DND-41 (cell line): ENCODE measurements around the gene RPL11.

Experiments
- ATAC-seq: fragments of 200-7000 bp; cut with Tn5 transposase; 3 replicates; pipeline ENCODE4 v1.9.1; 2021; ENCODE audit warnings: low read depth; ENCODE audit not compliant: insufficient read depth
- DNase-seq: peaks from one replicate; pipeline ENCODE4 v3.0.0-alpha.2; 2020
- H2AFZ ChIP-seq: 2 replicates; pipeline ENCODE4 v1.6.0; 2012; ENCODE audit warnings: low read depth, low read length
- H3K27ac ChIP-seq: 2 replicates; pipeline ENCODE4 v1.5.1; 2012; ENCODE audit warnings: low read length, inconsistent platforms
- H3K27me3 ChIP-seq: fragments of 200-600 bp; sonication (generic); 2 replicates; pipeline ENCODE4 v1.6.0; 2012; ENCODE audit warnings: low read length, mild to moderate bottlenecking, inconsistent platforms; ENCODE audit not compliant: insufficient read depth, poor library complexity
- H3K36me3 ChIP-seq: 2 replicates; pipeline ENCODE4 v1.5.1; 2012; ENCODE audit warnings: low read length, inconsistent platforms; ENCODE audit not compliant: insufficient read depth
- H3K4me1 ChIP-seq: 2 replicates; pipeline ENCODE4 v1.5.1; 2012; ENCODE audit warnings: mild to moderate bottlenecking, low read length; ENCODE audit not compliant: insufficient read depth
- H3K4me2 ChIP-seq: 2 replicates; pipeline ENCODE4 v1.6.0; 2012; ENCODE audit warnings: mild to moderate bottlenecking, moderate library complexity, low read length, inconsistent platforms; ENCODE audit not compliant: insufficient read depth
- H3K4me3 ChIP-seq, 2 experiments: fragments of 200-600 bp in 1 of 2; shearing (Covaris generic) in 1 of 2; 2 replicates each; pipeline ENCODE4 v1.5.1; 2012 to 2016; ENCODE audit warnings: inconsistent platforms in 2 of 2, low read length in 2 of 2, mild to moderate bottlenecking in 2 of 2, low read depth in 1 of 2, moderate library complexity in 1 of 2
- H3K79me2 ChIP-seq: 2 replicates; pipeline ENCODE4 v1.6.0; 2012; ENCODE audit warnings: low read length, inconsistent platforms; ENCODE audit not compliant: insufficient read depth
- H3K9ac ChIP-seq: 2 replicates; pipeline ENCODE4 v1.6.0; 2012; ENCODE audit warnings: low read depth, mild to moderate bottlenecking, inconsistent platforms, low read length, moderate library complexity
- H3K9me3 ChIP-seq: 2 replicates; pipeline ENCODE4 v1.5.1; 2012; ENCODE audit warnings: low read length, moderate library complexity, mild to moderate bottlenecking, inconsistent platforms; ENCODE audit not compliant: insufficient read depth, severe bottlenecking
- H4K20me1 ChIP-seq: 2 replicates; pipeline ENCODE4 v1.6.0; 2012; ENCODE audit warnings: low read length; ENCODE audit not compliant: insufficient read depth
- EZH2 ChIP-seq: IDR thresholded peaks from 3 replicates; pipeline ENCODE4 v1.6.1; 2012; ENCODE audit warnings: borderline replicate concordance, low read depth, mild to moderate bottlenecking, moderate library complexity, low read length, inconsistent platforms; ENCODE audit not compliant: severe bottlenecking
- TF ChIP-seq, protein P1 (sequence below): IDR thresholded peaks from 2 replicates; pipeline ENCODE4 v1.5.1; 2012; ENCODE audit warnings: borderline replicate concordance, low read length, moderate library complexity, mild to moderate bottlenecking; ENCODE audit not compliant: poor library complexity, severe bottlenecking; ENCODE audit errors: extremely low read depth

Gene RPL11

DNA sequence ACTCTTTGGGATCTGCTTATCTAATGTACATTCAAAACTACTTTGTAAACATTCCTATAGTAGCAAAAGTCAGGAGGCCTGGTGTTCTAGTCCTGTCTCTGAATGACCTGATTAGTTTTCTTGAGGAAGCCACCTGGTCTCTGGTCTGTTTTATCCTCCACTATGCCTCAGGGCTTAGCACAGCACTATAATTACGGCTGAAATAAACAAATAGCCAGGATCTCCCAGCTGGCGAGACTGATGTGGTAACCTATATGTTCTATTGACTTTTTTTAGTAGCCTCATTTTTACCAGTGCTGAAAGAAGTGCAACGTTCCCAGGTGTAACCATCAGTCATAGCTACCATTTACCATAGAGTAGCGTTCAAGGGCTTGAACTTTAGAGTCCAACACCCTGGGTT, 24.2 kb upstream of the RPL11 start:
- Histone ChIP-seq H3K79me2 (no peaks in the 10 kb centered on the region), H4K20me1 (no peaks in the 10 kb centered on the region), H3K4me3 (no peak overlapping the region), H3K27ac (no peak overlapping the region), H3K9me3 (no peaks in the 10 kb centered on the region), H2AFZ (no peak overlapping the region), H3K4me2 (no peak overlapping the region), H3K4me1 (no peaks in the 10 kb centered on the region), H3K27me3 (no peaks in the 10 kb centered on the region), H3K9ac (no peak overlapping the region), H3K36me3 (no peaks in the 10 kb centered on the region)
- TF ChIP-seq, protein P1, sequence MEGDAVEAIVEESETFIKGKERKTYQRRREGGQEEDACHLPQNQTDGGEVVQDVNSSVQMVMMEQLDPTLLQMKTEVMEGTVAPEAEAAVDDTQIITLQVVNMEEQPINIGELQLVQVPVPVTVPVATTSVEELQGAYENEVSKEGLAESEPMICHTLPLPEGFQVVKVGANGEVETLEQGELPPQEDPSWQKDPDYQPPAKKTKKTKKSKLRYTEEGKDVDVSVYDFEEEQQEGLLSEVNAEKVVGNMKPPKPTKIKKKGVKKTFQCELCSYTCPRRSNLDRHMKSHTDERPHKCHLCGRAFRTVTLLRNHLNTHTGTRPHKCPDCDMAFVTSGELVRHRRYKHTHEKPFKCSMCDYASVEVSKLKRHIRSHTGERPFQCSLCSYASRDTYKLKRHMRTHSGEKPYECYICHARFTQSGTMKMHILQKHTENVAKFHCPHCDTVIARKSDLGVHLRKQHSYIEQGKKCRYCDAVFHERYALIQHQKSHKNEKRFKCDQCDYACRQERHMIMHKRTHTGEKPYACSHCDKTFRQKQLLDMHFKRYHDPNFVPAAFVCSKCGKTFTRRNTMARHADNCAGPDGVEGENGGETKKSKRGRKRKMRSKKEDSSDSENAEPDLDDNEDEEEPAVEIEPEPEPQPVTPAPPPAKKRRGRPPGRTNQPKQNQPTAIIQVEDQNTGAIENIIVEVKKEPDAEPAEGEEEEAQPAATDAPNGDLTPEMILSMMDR, result no peak
- no peak for TF ChIP-seq EZH2
- ATAC-seq, result no peak
- DNase-seq, result no peak

DNA sequence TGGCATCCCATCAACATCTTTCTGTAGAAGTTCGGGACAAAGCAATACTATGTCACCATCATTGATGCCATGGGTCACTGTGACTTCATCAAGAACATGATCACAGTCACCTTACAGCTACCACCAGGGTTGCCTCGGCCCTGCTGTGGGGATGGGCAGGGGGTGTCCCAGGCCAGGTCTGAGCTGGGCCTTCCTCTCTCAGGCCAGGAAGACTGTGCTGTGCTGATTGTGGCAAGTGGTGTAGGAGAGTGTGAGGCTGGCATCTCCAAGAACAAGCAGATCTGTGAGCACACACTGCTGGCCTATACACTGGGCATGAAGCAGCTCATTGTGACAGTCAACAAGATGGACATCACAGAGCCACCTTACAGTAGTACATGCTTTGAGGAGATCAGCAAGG, 20.9 kb upstream of the RPL11 start:
- TF ChIP-seq, protein P1, result no peak
- TF ChIP-seq EZH2, result no peak
- Histone ChIP-seq H3K4me2 (no peak overlapping the region), H3K4me3 (no peak overlapping the region), H3K27me3 (no peaks in the 10 kb centered on the region), H3K4me1 (no peaks in the 10 kb centered on the region), H3K36me3 (no peaks in the 10 kb centered on the region), H3K27ac (no peak overlapping the region), H4K20me1 (no peaks in the 10 kb centered on the region), H2AFZ (no peak overlapping the region), H3K79me2 (no peaks in the 10 kb centered on the region), H3K9ac (no peak overlapping the region), H3K9me3 (no peaks in the 10 kb centered on the region)
- ATAC-seq (no peak), DNase-seq (no peak)

DNA sequence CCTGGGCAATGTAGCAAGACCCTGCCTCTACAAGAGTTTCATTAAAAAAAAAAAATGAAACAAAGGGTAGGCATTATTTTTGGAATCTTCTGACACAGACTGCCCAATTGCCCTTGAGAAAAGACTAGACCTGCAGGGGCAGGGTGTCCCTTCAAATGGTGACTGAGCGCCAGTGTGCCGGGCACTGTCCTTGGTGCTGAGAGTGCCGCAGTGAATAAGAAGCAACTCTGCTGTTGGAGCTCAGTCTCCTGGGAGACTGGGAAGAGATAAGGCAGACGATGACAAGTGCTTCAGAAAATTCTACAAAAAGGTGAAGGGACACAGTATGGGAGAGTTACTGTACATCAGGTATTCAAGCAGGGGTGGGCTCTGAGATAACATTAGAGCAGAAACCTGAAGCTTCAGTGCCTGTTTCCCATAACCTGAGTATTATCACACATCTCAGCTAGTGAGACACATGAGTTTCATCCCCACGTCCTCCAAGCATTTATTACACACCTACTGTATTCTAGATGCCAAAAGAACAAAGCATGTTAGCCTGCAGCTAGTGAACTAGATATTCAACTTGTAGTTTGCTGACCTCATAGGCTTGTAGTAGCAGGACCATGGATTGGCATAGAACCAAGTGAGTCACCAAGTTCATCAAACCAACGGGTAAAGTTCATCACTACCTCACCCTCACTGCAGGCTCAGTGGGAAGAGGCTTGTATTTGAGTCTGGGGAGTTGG, 18.4 kb upstream of the RPL11 start:
- Histone ChIP-seq H2AFZ (no peak overlapping the region), H3K4me1 (no peaks in the 10 kb centered on the region), H3K79me2 (no peaks in the 10 kb centered on the region), H4K20me1 (no peaks in the 10 kb centered on the region), H3K27me3 (no peaks in the 10 kb centered on the region), H3K36me3 (no peaks in the 10 kb centered on the region), H3K4me2 (no peak overlapping the region), H3K9ac (no peak overlapping the region), H3K4me3 (no peak overlapping the region), H3K9me3 (no peaks in the 10 kb centered on the region), H3K27ac (no peak overlapping the region)
- ATAC-seq, result peak; percentile 66; the same call in 2 of the 3 replicates
- DNase-seq, result peak; percentile 61
- TF ChIP-seq, protein P1, result no peak
